Ovary (tissue), 10 donors: ENCODE results near the gene SASH3. TPM values are rescaled to one million over a fixed set of nuclear protein-coding genes. Genes with fewer than 3 reads are reported as not detected.

ENCODE experiments used
- DNase-seq, 5 donors: peaks; one replicate each; pipeline ENCODE4 v3.0.0-alpha.2; 2019 to 2020
- H3K27ac ChIP-seq, 2 donors: fragments of 200-600 bp; one replicate each; pipeline versions ENCODE4 v1.5.1 to v1.8.0; 2019 to 2022
- H3K27me3 ChIP-seq: fragments of 200-600 bp; one replicate; pipeline ENCODE4 v1.8.0; 2022
- H3K36me3 ChIP-seq: fragments of 200-600 bp; sonication (generic); one replicate; pipeline ENCODE4 v1.5.1; 2019
- H3K4me1 ChIP-seq: one replicate; pipeline ENCODE4 v1.8.1; 2013; ENCODE audit warnings: mild to moderate bottlenecking, moderate library complexity; ENCODE audit not compliant: insufficient read depth
- H3K4me3 ChIP-seq: fragments of 200-600 bp; sonication (generic); one replicate; pipeline ENCODE4 v1.5.1; 2017
- H3K9me3 ChIP-seq, 2 donors: fragments of 200-600 bp in 1 of 2; sonication (generic) in 1 of 2; one replicate each; pipeline versions ENCODE4 v1.5.1 to v1.8.1; 2013 to 2019; ENCODE audit warnings: mild to moderate bottlenecking in 1 of 2, moderate library complexity in 1 of 2
- CTCF ChIP-seq, 3 donors: fragments of 450-650 bp in 2 of 3; fragments of 200-600 bp in 1 of 3; IDR thresholded peaks; one replicate each; pipeline versions ENCODE4 v1.5.1 to v1.8.0; 2016 to 2022; ENCODE audit warnings: antibody characterized with exemption in 3 of 3, mild to moderate bottlenecking in 1 of 3
- EP300 ChIP-seq: sonication (generic); formaldehyde crosslinking; IDR thresholded peaks from one replicate; pipeline ENCODE4 v1.6.1; 2017; ENCODE audit warnings: antibody characterized with exemption
- POLR2A ChIP-seq: fragments of 450-650 bp; IDR thresholded peaks from one replicate; pipeline ENCODE4 v1.6.1; 2017; ENCODE audit warnings: antibody characterized with exemption, mild to moderate bottlenecking, moderate library complexity
- WGBS, 3 donors: extraction: QIAGEN DNeasy Blood & Tissue Kit in 1 of 3; methylation state at CpG; one replicate each; pipeline versions ENCODE4 v1.1.5 to v1.1.7; 2013 to 2017; 5-methylcytosine and 5-hydroxymethylcytosine counted together
- intact Hi-C, 4 donors: fragments of 100-400 bp; cut with DNase I; formaldehyde crosslinking; loops; one replicate each; pipeline versions ENCODE4 v1.11.0 to v1.15.1; 2022 to 2023
- long read RNA-seq, 3 donors: library from polyadenylated mRNA in 2 of 3; unstranded in 2 of 3; transcript quantifications; one replicate each; pipeline ENCODE4 v2.0.0 and lab custom pipeline, GENCODE V29; 2021 to 2026
- polyA plus RNA-seq, 2 donors: library from polyadenylated mRNA; stranded (reverse); fragments of 200-250 nt in 1 of 2; fragments of 350-450 nt in 1 of 2; fragmentation: Illumina TruSeq in 1 of 2; extraction: RNeasy Lipid Tissue Mini Kit (QIAGEN cat#74804) in 1 of 2; gene quantifications; one replicate each; pipeline ENCODE4 v1.2.3, GENCODE V29; 2013 to 2014
- total RNA-seq, 7 donors: library from RNA; depleted of rRNA in 2 of 7; stranded (reverse); fragments of >200 nt in 2 of 7; fragmentation: NEBNext Ultra II Directional in 3 of 7; extraction: Animal tissue kit (Norgen Biotek cat#: 25700) in 3 of 7; gene quantifications; one replicate each; pipeline versions ENCODE4 v1.1.0 to v1.2.4, GENCODE V29; 2016 to 2023
- donor health status: DM: no; HTN: no; CAD: no; lungs with moderate emphysema.
- donor health status: DM: no; HTN: no; CAD: no.
- donor health status: Bipolar disorder and iron deficiency.
- donor health status: DM: yes; HTN: yes; CAD: no.
- donor health status: DM: no; HTN: no; CAD: no.
- donor health status: DM: yes; HTN: yes; CAD: no.

Gene SASH3
- total RNA-seq (1 to 10 TPM; 1.9 to 7.2 (median 3.3) TPM), polyA plus RNA-seq (1 to 10 TPM; 1.8 to 8.2 TPM)
- long read RNA-seq, donor 1, result 0 reads
- long read RNA-seq, donor 2, result 0 reads
- long read RNA-seq, donor 3, transcript SASH3-201 (8 exons, 2,626 nt), result major isoform, 6 of 8 reads
- long read RNA-seq, donor 3, partial matches to known transcripts, result 0 of 8 reads
- long read RNA-seq, donor 3, other reads (novel, unspliced or antisense), result 2 of 8 reads

GRCh38 chrX:129779747-129780146, at the start of gene SASH3:
TSS of gene SASH3 (plus strand) at chrX:129779949. CDS start at chrX:129780098, 149 bp downstream.
- intact Hi-C loops, result no loop called here
- DNase-seq, result no peak
- no peaks in the 10 kb centered on the region for H3K9me3 ChIP-seq
- H3K36me3 ChIP-seq, result no peaks in the 10 kb centered on the region
- H3K27ac ChIP-seq, result no peak within 1 kb of the TSS
- TF ChIP-seq EP300 (no peak), POLR2A (no peak), CTCF (IDR thresholded peaks at IDR 0.05) (no peak)
- no peak within 1 kb of the TSS for H3K4me3 ChIP-seq
- no peaks in the 10 kb centered on the region for H3K4me1 ChIP-seq
- H3K27me3 ChIP-seq, result no peaks in the 10 kb centered on the region
- WGBS, 3 donors, result 86 to 89% (median 87%) methylated on average over 13 of the region's 13 CpGs

- no peak for TF ChIP-seq CTCF (IDR thresholded peaks at IDR 0.05)
- no peak for TF ChIP-seq POLR2A
- TF ChIP-seq EP300, result no peak
- no peak overlapping the region for H3K27ac ChIP-seq
- no peak for DNase-seq
- H3K27me3 ChIP-seq, result no peaks in the 10 kb centered on the region
- no peaks in the 10 kb centered on the region for H3K9me3 ChIP-seq
- intact Hi-C loops, result no loop called here
- no peak overlapping the region for H3K4me3 ChIP-seq
- WGBS, 3 donors, result 45 to 60% (median 49%) methylated on average over 2 of the region's 2 CpGs
- no peaks in the 10 kb centered on the region for H3K4me1 ChIP-seq
- H3K36me3 ChIP-seq, result no peaks in the 10 kb centered on the region
These were observed 48.5 kb upstream of the SASH3 start for GRCh38 chrX:129731228-129731627.

- 75 to 81% (median 77%) methylated on average over 2 of the region's 2 CpGs for WGBS, 3 donors
- Histone ChIP-seq H3K27me3 (no peaks in the 10 kb centered on the region), H3K9me3 (no peaks in the 10 kb centered on the region), H3K4me3 (no peak overlapping the region), H3K27ac (no peak overlapping the region), H3K4me1 (no peaks in the 10 kb centered on the region), H3K36me3 (no peaks in the 10 kb centered on the region)
- DNase-seq, result no peak
- TF ChIP-seq EP300 (no peak), POLR2A (no peak), CTCF (IDR thresholded peaks at IDR 0.05) (no peak)
- intact Hi-C loops, result no loop called here
These were observed 46.9 kb upstream of the SASH3 start for GRCh38 chrX:129732857-129733256.

- no peak for DNase-seq
- Histone ChIP-seq H3K27ac (no peak overlapping the region), H3K27me3 (no peaks in the 10 kb centered on the region), H3K36me3 (no peaks in the 10 kb centered on the region), H3K9me3 (no peaks in the 10 kb centered on the region), H3K4me1 (no peaks in the 10 kb centered on the region), H3K4me3 (no peak overlapping the region)
- WGBS, 3 donors, result 65 to 68% (median 68%) methylated on average over 4 of the region's 4 CpGs
- intact Hi-C loops, result no loop called here
- TF ChIP-seq EP300, result no peak
These were observed 46.4 kb upstream of the SASH3 start for GRCh38 chrX:129733335-129733734.

GRCh38 chrX:129736491-129736890, 43.3 kb upstream of the SASH3 start:
- intact Hi-C loops, result no loop called here
- no peak for DNase-seq
- TF ChIP-seq EP300 (no peak), CTCF (IDR thresholded peaks at IDR 0.05) (no peak), POLR2A (no peak)
- Histone ChIP-seq H3K4me3 (no peak overlapping the region), H3K4me1 (no peaks in the 10 kb centered on the region), H3K36me3 (no peaks in the 10 kb centered on the region), H3K27me3 (no peaks in the 10 kb centered on the region), H3K27ac (no peak overlapping the region), H3K9me3 (no peaks in the 10 kb centered on the region)
- 62 to 73% (median 73%) methylated on average over 6 of the region's 6 CpGs for WGBS, 3 donors
